Activated T-helper 1 cell treated with anti-CD3 and anti-CD28 coated beads, Interleukin-12 subunit alpha, Interleukin-12 subunit beta, Interleukin-2, Interleukin-4 antibody, amounts not matched to agents 30 ng/mL and 10 ng/mL and 1 ng/mL, durations not matched to agents 14 hours and 24 hours and 36 hours (primary cell): ENCODE results near the gene B3GALT6. TPM values are rescaled to one million over a fixed set of nuclear protein-coding genes. Genes with fewer than 3 reads are reported as not detected.
A peak's percentile ranks its signal among the peaks of the same experiment; 100 is the strongest.

ENCODE experiments used
- DNase-seq: peaks from one replicate; pipeline ENCODE4 v3.0.0; 2021; ENCODE audit warnings: low spot score
- H3K27ac Mint-ChIP-seq: one replicate; pipeline ENCODE4 v1.8.0; 2021; ENCODE audit warnings: mild to moderate bottlenecking, mixed read lengths
- H3K27me3 Mint-ChIP-seq: one replicate; pipeline ENCODE4 v1.8.0; 2022; ENCODE audit warnings: mild to moderate bottlenecking, moderate library complexity, mixed read lengths; ENCODE audit not compliant: insufficient read depth
- H3K36me3 Mint-ChIP-seq: one replicate; pipeline ENCODE4 v1.8.0; 2021; ENCODE audit warnings: low read depth, mixed read lengths
- H3K4me1 Mint-ChIP-seq: one replicate; pipeline ENCODE4 v1.8.0; 2021; ENCODE audit warnings: low read depth, mixed read lengths
- H3K4me3 Mint-ChIP-seq: one replicate; pipeline ENCODE4 v1.8.0; 2021; ENCODE audit warnings: mild to moderate bottlenecking, moderate library complexity, mixed read lengths
- H3K9me3 Mint-ChIP-seq: one replicate; pipeline ENCODE4 v1.8.0; 2021; ENCODE audit warnings: mixed read lengths
- intact Hi-C: fragments of 100-400 bp; cut with micrococcal nuclease; formaldehyde crosslinking; loops from one replicate; pipeline ENCODE4 v1.15.1; 2024
- total RNA-seq: library from RNA; stranded (reverse); gene quantifications from 2 replicates; pipeline ENCODE4 v1.2.3, GENCODE V29; 2022

B3GALT6 gene
- total RNA-seq, 1 donor from 2014 or later: 45.9 TPM

- DNase-seq: no peak
- Mint-ChIP-seq H3K27ac (no peak overlapping the region), H3K36me3 (peaks cover 24% of the 10 kb centered on the region), H3K9me3 (peaks cover 18% of the 10 kb centered on the region), H3K4me1 (peaks cover 6% of the 10 kb centered on the region), H3K27me3 (no peaks in the 10 kb centered on the region), H3K4me3 (no peak overlapping the region)
- intact Hi-C loops: no loop called here
Observed at GRCh38 chr1:1197551-1198422, 34.2 kb upstream of the B3GALT6 start.

- no peak overlapping the region for H3K4me3 Mint-ChIP-seq
- peaks cover 18% of the 10 kb centered on the region for H3K9me3 Mint-ChIP-seq
- H3K27me3 Mint-ChIP-seq: no peaks in the 10 kb centered on the region
- H3K4me1 Mint-ChIP-seq: peaks cover 6% of the 10 kb centered on the region
- H3K36me3 Mint-ChIP-seq: peaks cover 24% of the 10 kb centered on the region
- no peak for DNase-seq
- H3K27ac Mint-ChIP-seq: peak overlapping the region; percentile 40
- intact Hi-C loops: no loop called here
Observed at GRCh38 chr1:1198423-1199140, 33.5 kb upstream of the B3GALT6 start.

GRCh38 chr1:1199141-1199960 lies 32.7 kb upstream of the B3GALT6 start:
- intact Hi-C loops: no loop called here
- H3K9me3 Mint-ChIP-seq: peaks cover 12% of the 10 kb centered on the region
- H3K36me3 Mint-ChIP-seq: peaks cover 23% of the 10 kb centered on the region
- H3K4me1 Mint-ChIP-seq: peaks cover 6% of the 10 kb centered on the region
- H3K27ac Mint-ChIP-seq: peak overlapping the region; percentile 89
- no peaks in the 10 kb centered on the region for H3K27me3 Mint-ChIP-seq
- no peak for DNase-seq
- H3K4me3 Mint-ChIP-seq: peak overlapping the region; percentile 11

GRCh38 chr1:1199961-1200875 lies 31.8 kb upstream of the B3GALT6 start:
- H3K27me3 Mint-ChIP-seq: no peaks in the 10 kb centered on the region
- H3K36me3 Mint-ChIP-seq: peaks cover 17% of the 10 kb centered on the region
- H3K9me3 Mint-ChIP-seq: peaks cover 3% of the 10 kb centered on the region
- H3K4me3 Mint-ChIP-seq: peak overlapping the region; percentile 68
- peaks cover 6% of the 10 kb centered on the region for H3K4me1 Mint-ChIP-seq
- intact Hi-C loops: loop anchor here (2.0 kb wide), 1 partner anchor 15 kb away; the partner anchor contains the start of gene TNFRSF4
- peak overlapping the region; percentile 89 for H3K27ac Mint-ChIP-seq
- DNase-seq: no peak

- Mint-ChIP-seq H3K36me3 (peaks cover 8% of the 10 kb centered on the region), H3K4me1 (peaks cover 6% of the 10 kb centered on the region), H3K4me3 (peak overlapping the region; percentile 68), H3K27ac (peak overlapping the region; percentile 89), H3K27me3 (no peaks in the 10 kb centered on the region), H3K9me3 (no peaks in the 10 kb centered on the region)
- DNase-seq: peak; percentile 88
- intact Hi-C loops: loop anchor here (1.0 to 2.0 kb wide), 2 partner anchors 14 to 85 kb away; partner anchors contain the start of genes C1orf159 and TNFRSF4
Observed at GRCh38 chr1:1200876-1201810, 30.9 kb upstream of the B3GALT6 start.

GRCh38 chr1:1202831-1203560 lies 29.0 kb upstream of the B3GALT6 start:
- peak overlapping the region; percentile 7 for H3K4me3 Mint-ChIP-seq
- H3K27ac Mint-ChIP-seq: peak overlapping the region; percentile 23
- intact Hi-C loops: no loop called here
- no peaks in the 10 kb centered on the region for H3K9me3 Mint-ChIP-seq
- H3K4me1 Mint-ChIP-seq: peaks cover 11% of the 10 kb centered on the region
- no peak for DNase-seq
- H3K36me3 Mint-ChIP-seq: peaks cover 5% of the 10 kb centered on the region
- no peaks in the 10 kb centered on the region for H3K27me3 Mint-ChIP-seq

- peak overlapping the region; percentile 23 for H3K27ac Mint-ChIP-seq
- H3K9me3 Mint-ChIP-seq: no peaks in the 10 kb centered on the region
- intact Hi-C loops: no loop called here
- peaks cover 8% of the 10 kb centered on the region for H3K36me3 Mint-ChIP-seq
- peaks cover 18% of the 10 kb centered on the region for H3K4me1 Mint-ChIP-seq
- DNase-seq: no peak
- H3K27me3 Mint-ChIP-seq: no peaks in the 10 kb centered on the region
- peak overlapping the region; percentile 86 for H3K4me3 Mint-ChIP-seq
Observed at GRCh38 chr1:1203561-1204424, 28.2 kb upstream of the B3GALT6 start.

- Mint-ChIP-seq H3K36me3 (peaks cover 10% of the 10 kb centered on the region), H3K4me1 (peaks cover 21% of the 10 kb centered on the region), H3K9me3 (no peaks in the 10 kb centered on the region), H3K27me3 (no peaks in the 10 kb centered on the region), H3K4me3 (peak overlapping the region; percentile 86), H3K27ac (peak overlapping the region; percentile 63)
- intact Hi-C loops: no loop called here
- no peak for DNase-seq
Observed at GRCh38 chr1:1204425-1204920, 27.6 kb upstream of the B3GALT6 start.

GRCh38 chr1:1204998-1205768 lies 26.9 kb upstream of the B3GALT6 start:
- Mint-ChIP-seq H3K4me1 (peaks cover 23% of the 10 kb centered on the region), H3K4me3 (peak overlapping the region; percentile 86), H3K27me3 (no peaks in the 10 kb centered on the region), H3K36me3 (peaks cover 10% of the 10 kb centered on the region), H3K27ac (peak overlapping the region; percentile 63), H3K9me3 (no peaks in the 10 kb centered on the region)
- intact Hi-C loops: loop anchor here (5.0 kb wide), 3 partner anchors 47 to 102 kb away; partner anchors contain the start of genes ACAP3 and PUSL1
- DNase-seq: no peak
